ENCODE data around the gene VWC2L. TPM values are rescaled to one million over a fixed set of nuclear protein-coding genes. Genes with fewer than 3 reads are reported as not detected.

The VWC2L gene
- total RNA-seq, 1 donor from 2014 or later = not detected

- H3K9me3 Mint-ChIP-seq = no peaks in the 10 kb centered on the region
These were observed 73.4 kb downstream of the VWC2L start for GRCh38 chr2:214484239-214484638.

GRCh38 chr2:214484701-214485100 lies 73.8 kb downstream of the VWC2L start:
- Mint-ChIP-seq H3K4me3 (no peak overlapping the region), H3K27me3 (no peaks in the 10 kb centered on the region), H3K27ac (no peak overlapping the region), H3K4me1 (no peaks in the 10 kb centered on the region), H3K36me3 (ENCODE audit: low read depth) (no peaks in the 10 kb centered on the region), H3K9me3 (no peaks in the 10 kb centered on the region)
- intact Hi-C loops (cut with micrococcal nuclease) = no loop called here
- no peak for DNase-seq

More at GRCh38 chr2:214484239-214484638, 73.4 kb downstream of the VWC2L start:
- Mint-ChIP-seq H3K4me3 (no peak overlapping the region), H3K4me1 (no peaks in the 10 kb centered on the region), H3K27ac (no peak overlapping the region), H3K27me3 (no peaks in the 10 kb centered on the region), H3K36me3 (ENCODE audit: low read depth) (no peaks in the 10 kb centered on the region)
- no peak for DNase-seq
- intact Hi-C loops (cut with micrococcal nuclease) = no loop called here

- intact Hi-C loops (cut with micrococcal nuclease) = no loop called here
- no peak for DNase-seq
- H3K36me3 Mint-ChIP-seq (ENCODE audit: low read depth) = no peaks in the 10 kb centered on the region
- no peaks in the 10 kb centered on the region for H3K4me1 Mint-ChIP-seq
- H3K9me3 Mint-ChIP-seq = no peaks in the 10 kb centered on the region
- H3K4me3 Mint-ChIP-seq = no peak overlapping the region
- no peak overlapping the region for H3K27ac Mint-ChIP-seq
- no peaks in the 10 kb centered on the region for H3K27me3 Mint-ChIP-seq
These were observed 78.3 kb downstream of the VWC2L start for GRCh38 chr2:214489181-214489580.

- Mint-ChIP-seq H3K27me3 (no peaks in the 10 kb centered on the region), H3K4me3 (no peak overlapping the region), H3K9me3 (no peaks in the 10 kb centered on the region), H3K4me1 (no peaks in the 10 kb centered on the region), H3K27ac (no peak overlapping the region), H3K36me3 (ENCODE audit: low read depth) (no peaks in the 10 kb centered on the region)
- DNase-seq = no peak
- intact Hi-C loops (cut with micrococcal nuclease) = no loop called here
These were observed 78.8 kb downstream of the VWC2L start for GRCh38 chr2:214489702-214490101.

GRCh38 chr2:214492152-214492551 lies 81.3 kb downstream of the VWC2L start:
- H3K27me3 Mint-ChIP-seq = no peaks in the 10 kb centered on the region
- no peak overlapping the region for H3K4me3 Mint-ChIP-seq
- DNase-seq = no peak
- no peak overlapping the region for H3K27ac Mint-ChIP-seq
- intact Hi-C loops (cut with micrococcal nuclease) = no loop called here
- no peaks in the 10 kb centered on the region for H3K4me1 Mint-ChIP-seq
- H3K36me3 Mint-ChIP-seq (ENCODE audit: low read depth) = no peaks in the 10 kb centered on the region
- H3K9me3 Mint-ChIP-seq = no peaks in the 10 kb centered on the region

- Mint-ChIP-seq H3K27ac (no peak overlapping the region), H3K36me3 (ENCODE audit: low read depth) (no peaks in the 10 kb centered on the region), H3K4me3 (no peak overlapping the region), H3K27me3 (no peaks in the 10 kb centered on the region), H3K9me3 (no peaks in the 10 kb centered on the region), H3K4me1 (no peaks in the 10 kb centered on the region)
- intact Hi-C loops (cut with micrococcal nuclease) = no loop called here
- no peak for DNase-seq
These were observed 81.8 kb downstream of the VWC2L start for GRCh38 chr2:214492608-214493007.

- intact Hi-C loops (cut with micrococcal nuclease) = no loop called here
These were observed 86.6 kb downstream of the VWC2L start for GRCh38 chr2:214497489-214497888.

GRCh38 chr2:214503568-214503967 lies 92.7 kb downstream of the VWC2L start:
- Mint-ChIP-seq H3K9me3 (no peaks in the 10 kb centered on the region), H3K4me3 (no peak overlapping the region), H3K36me3 (ENCODE audit: low read depth) (no peaks in the 10 kb centered on the region), H3K27me3 (no peaks in the 10 kb centered on the region), H3K27ac (no peak overlapping the region), H3K4me1 (no peaks in the 10 kb centered on the region)
- no peak for DNase-seq
- intact Hi-C loops (cut with micrococcal nuclease) = no loop called here

More at GRCh38 chr2:214497489-214497888, 86.6 kb downstream of the VWC2L start:
- Mint-ChIP-seq H3K9me3 (no peaks in the 10 kb centered on the region), H3K4me3 (no peak overlapping the region), H3K4me1 (no peaks in the 10 kb centered on the region), H3K36me3 (ENCODE audit: low read depth) (no peaks in the 10 kb centered on the region), H3K27me3 (no peaks in the 10 kb centered on the region), H3K27ac (no peak overlapping the region)
- no peak for DNase-seq

GRCh38 chr2:214504599-214505376 lies 93.9 kb downstream of the VWC2L start:
- intact Hi-C loops (cut with micrococcal nuclease) = no loop called here
- H3K36me3 Mint-ChIP-seq (ENCODE audit: low read depth) = no peaks in the 10 kb centered on the region
- H3K9me3 Mint-ChIP-seq = no peaks in the 10 kb centered on the region
- H3K27ac Mint-ChIP-seq = no peak overlapping the region
- H3K4me1 Mint-ChIP-seq = no peaks in the 10 kb centered on the region
- H3K4me3 Mint-ChIP-seq = no peak overlapping the region
- DNase-seq = no peak
- H3K27me3 Mint-ChIP-seq = no peaks in the 10 kb centered on the region

- Mint-ChIP-seq H3K27me3 (no peaks in the 10 kb centered on the region), H3K4me3 (no peak overlapping the region), H3K27ac (no peak overlapping the region), H3K36me3 (ENCODE audit: low read depth) (no peaks in the 10 kb centered on the region), H3K9me3 (no peaks in the 10 kb centered on the region), H3K4me1 (no peaks in the 10 kb centered on the region)
- intact Hi-C loops (cut with micrococcal nuclease) = no loop called here
- DNase-seq = no peak
These were observed 96.2 kb downstream of the VWC2L start for GRCh38 chr2:214507032-214507431.

GRCh38 chr2:214514704-214515103 lies 103.8 kb downstream of the VWC2L start:
- H3K9me3 Mint-ChIP-seq = no peaks in the 10 kb centered on the region
- no peaks in the 10 kb centered on the region for H3K36me3 Mint-ChIP-seq (ENCODE audit: low read depth)
- DNase-seq = no peak
- intact Hi-C loops (cut with micrococcal nuclease) = no loop called here
- H3K4me1 Mint-ChIP-seq = no peaks in the 10 kb centered on the region
- no peaks in the 10 kb centered on the region for H3K27me3 Mint-ChIP-seq
- H3K27ac Mint-ChIP-seq = no peak overlapping the region
- H3K4me3 Mint-ChIP-seq = no peak overlapping the region

- no peak for DNase-seq
- Mint-ChIP-seq H3K9me3 (no peaks in the 10 kb centered on the region), H3K4me1 (no peaks in the 10 kb centered on the region), H3K36me3 (ENCODE audit: low read depth) (no peaks in the 10 kb centered on the region), H3K27me3 (no peaks in the 10 kb centered on the region), H3K4me3 (no peak overlapping the region), H3K27ac (no peak overlapping the region)
- intact Hi-C loops (cut with micrococcal nuclease) = no loop called here
These were observed 104.3 kb downstream of the VWC2L start for GRCh38 chr2:214515111-214515510.

- intact Hi-C loops (cut with micrococcal nuclease) = no loop called here
- H3K9me3 Mint-ChIP-seq = no peaks in the 10 kb centered on the region
- H3K27me3 Mint-ChIP-seq = no peaks in the 10 kb centered on the region
- no peak overlapping the region for H3K27ac Mint-ChIP-seq
- no peak overlapping the region for H3K4me3 Mint-ChIP-seq
- DNase-seq = no peak
- no peaks in the 10 kb centered on the region for H3K36me3 Mint-ChIP-seq (ENCODE audit: low read depth)
- H3K4me1 Mint-ChIP-seq = no peaks in the 10 kb centered on the region
These were observed 108.5 kb downstream of the VWC2L start for GRCh38 chr2:214519258-214519818.

- H3K4me1 Mint-ChIP-seq = no peaks in the 10 kb centered on the region
- intact Hi-C loops (cut with micrococcal nuclease) = no loop called here
- no peak for DNase-seq
- no peaks in the 10 kb centered on the region for H3K9me3 Mint-ChIP-seq
- H3K36me3 Mint-ChIP-seq (ENCODE audit: low read depth) = no peaks in the 10 kb centered on the region
- no peaks in the 10 kb centered on the region for H3K27me3 Mint-ChIP-seq
- no peak overlapping the region for H3K4me3 Mint-ChIP-seq
- no peak overlapping the region for H3K27ac Mint-ChIP-seq
These were observed 118.2 kb downstream of the VWC2L start for GRCh38 chr2:214529021-214529420.

GRCh38 chr2:214529514-214529913 lies 118.7 kb downstream of the VWC2L start:
- Mint-ChIP-seq H3K36me3 (ENCODE audit: low read depth) (no peaks in the 10 kb centered on the region), H3K4me1 (no peaks in the 10 kb centered on the region), H3K4me3 (no peak overlapping the region), H3K9me3 (no peaks in the 10 kb centered on the region), H3K27ac (no peak overlapping the region), H3K27me3 (no peaks in the 10 kb centered on the region)
- DNase-seq = no peak
- intact Hi-C loops (cut with micrococcal nuclease) = no loop called here

All from activated CD4-positive, alpha-beta T cell treated with anti-CD3 and anti-CD28 coated beads, Interleukin-2, amount 10 ng/mL, durations not matched to agents 24 days and 14 days (primary cell).